ENCODE results near the gene SLC25A26.

Gene SLC25A26

GRCh38 chr3:66320390-66320789, 99.6 kb downstream of the SLC25A26 start:
- TF ChIP-seq CTCF (IDR thresholded peaks at IDR 0.05; ENCODE audit: control insufficient read depth, insufficient read depth, low read depth, low read length, missing control alignments), result no peak
- no peak for DNase-seq (ENCODE audit: low read depth)
- H3K4me3 ChIP-seq (ENCODE audit: control insufficient read depth, low read depth, low read length), result no peak overlapping the region

- peak; percentile 57 for DNase-seq (ENCODE audit: low read depth)
- no peak for TF ChIP-seq CTCF (IDR thresholded peaks at IDR 0.05; ENCODE audit: control insufficient read depth, insufficient read depth, low read depth, low read length, missing control alignments)
- no peak overlapping the region for H3K4me3 ChIP-seq (ENCODE audit: control insufficient read depth, low read depth, low read length)
Observed at GRCh38 chr3:66322436-66322835, 101.6 kb downstream of the SLC25A26 start.

GRCh38 chr3:66326340-66326739, 105.5 kb downstream of the SLC25A26 start:
- no peak for DNase-seq (ENCODE audit: low read depth)
- TF ChIP-seq CTCF (IDR thresholded peaks at IDR 0.05; ENCODE audit: control insufficient read depth, insufficient read depth, low read depth, low read length, missing control alignments), result no peak
- no peak overlapping the region for H3K4me3 ChIP-seq (ENCODE audit: control insufficient read depth, low read depth, low read length)

- no peak for TF ChIP-seq CTCF (IDR thresholded peaks at IDR 0.05; ENCODE audit: control insufficient read depth, insufficient read depth, low read depth, low read length, missing control alignments)
- no peak for DNase-seq (ENCODE audit: low read depth)
- no peak overlapping the region for H3K4me3 ChIP-seq (ENCODE audit: control insufficient read depth, low read depth, low read length)
Observed at GRCh38 chr3:66335671-66336070, 114.9 kb downstream of the SLC25A26 start.

GRCh38 chr3:66336333-66336766, 115.5 kb downstream of the SLC25A26 start:
- DNase-seq (ENCODE audit: low read depth), result peak; percentile 33
- H3K4me3 ChIP-seq (ENCODE audit: control insufficient read depth, low read depth, low read length), result no peak overlapping the region
- no peak for TF ChIP-seq CTCF (IDR thresholded peaks at IDR 0.05; ENCODE audit: control insufficient read depth, insufficient read depth, low read depth, low read length, missing control alignments)

GRCh38 chr3:66338927-66339326, 118.1 kb downstream of the SLC25A26 start:
- no peak for TF ChIP-seq CTCF (IDR thresholded peaks at IDR 0.05; ENCODE audit: control insufficient read depth, insufficient read depth, low read depth, low read length, missing control alignments)
- peak; percentile 29 for DNase-seq (ENCODE audit: low read depth)
- no peak overlapping the region for H3K4me3 ChIP-seq (ENCODE audit: control insufficient read depth, low read depth, low read length)

Data from AG09309 (cell line).